Tongue (tissue), 3 donors: ENCODE results near the gene PLEKHA4. TPM values are rescaled to one million over a fixed set of nuclear protein-coding genes. Genes with fewer than 3 reads are reported as not detected.
"Not testable (repeated sequence)": the region's sequence is repeated elsewhere in the genome, so short reads cannot be mapped to it uniquely, and the experiment has no call there.

Experiments used
- DNase-seq: peaks from one replicate; pipeline ENCODE4 v3.0.0-alpha.2; 2015
- small RNA-seq: library from RNA; depleted of rRNA; stranded (forward); fragments of <200 nt; gene quantifications from one replicate; pipeline ENCODE3, GENCODE V24; 2014; ENCODE audit warnings: low replicate concordance
- total RNA-seq: library from RNA; depleted of rRNA; stranded (reverse); fragments of >200 nt; gene quantifications from one replicate; pipeline ENCODE4 v1.2.3, GENCODE V29; 2014

Gene PLEKHA4
- total RNA-seq, 1 donor from 2014 or later = 18.1 TPM

DNA sequence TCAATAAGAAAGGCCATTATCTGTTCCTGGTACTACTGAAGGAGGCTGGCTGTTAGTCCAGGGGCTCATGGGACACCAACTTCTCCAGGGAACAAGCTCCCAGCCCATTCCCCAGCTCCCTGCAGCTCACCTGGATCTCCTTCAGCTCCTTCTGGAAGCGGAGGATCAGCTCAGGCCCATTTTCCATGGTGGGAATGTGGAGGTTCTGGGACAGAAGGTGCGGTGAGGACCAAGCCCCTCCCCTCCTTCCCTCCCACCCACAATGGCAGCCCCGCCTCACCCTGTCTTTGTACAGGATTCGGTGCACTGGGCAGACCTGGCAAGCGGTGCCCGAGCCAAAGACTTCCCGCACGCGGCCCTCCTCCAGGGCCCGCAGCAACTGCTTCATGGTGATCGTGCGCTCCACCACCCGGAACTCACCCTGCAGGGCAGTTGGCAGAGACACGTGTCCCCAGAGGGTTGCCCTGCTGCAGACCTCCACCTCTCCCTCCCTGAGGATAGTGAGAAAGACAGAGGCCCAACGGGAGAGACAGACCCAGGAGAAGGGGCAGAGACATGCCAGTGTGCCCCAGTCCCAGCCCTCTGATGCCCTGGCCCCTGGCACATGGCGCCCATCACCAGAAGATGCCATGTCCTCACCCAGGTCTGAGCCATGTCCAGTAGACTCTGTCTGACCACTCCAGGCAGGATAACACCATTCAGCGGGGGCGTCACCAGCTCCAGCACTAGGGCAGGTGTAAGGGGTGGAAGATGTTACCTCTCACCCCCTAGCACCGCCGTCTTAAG lies 71.9 kb downstream of the PLEKHA4 start:
- no peak for DNase-seq

DNA sequence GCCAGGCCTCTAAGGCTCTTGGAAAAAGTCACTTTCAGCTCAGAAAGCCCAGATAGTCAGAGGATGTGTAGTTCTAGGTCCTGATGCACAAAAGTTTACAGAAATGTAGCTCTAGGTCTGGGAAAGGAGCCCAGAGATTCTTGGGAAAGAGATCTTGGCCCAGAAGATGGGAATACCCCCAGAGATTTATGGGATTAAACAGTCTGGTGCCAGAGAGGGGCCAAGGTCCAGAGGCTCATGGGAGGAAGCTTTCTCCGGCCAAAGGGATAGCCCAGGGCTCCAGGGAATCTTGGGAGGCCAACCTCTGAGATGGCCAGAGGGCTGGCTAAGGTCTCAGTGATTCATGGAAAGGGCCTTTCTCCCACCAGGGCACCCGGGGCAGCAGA lies 72.7 kb downstream of the PLEKHA4 start:
- no peak for DNase-seq

GRCh38 chr19:48795055-48795684 lies 73.2 kb downstream of the PLEKHA4 start:
- peak; percentile 97 for DNase-seq

DNA sequence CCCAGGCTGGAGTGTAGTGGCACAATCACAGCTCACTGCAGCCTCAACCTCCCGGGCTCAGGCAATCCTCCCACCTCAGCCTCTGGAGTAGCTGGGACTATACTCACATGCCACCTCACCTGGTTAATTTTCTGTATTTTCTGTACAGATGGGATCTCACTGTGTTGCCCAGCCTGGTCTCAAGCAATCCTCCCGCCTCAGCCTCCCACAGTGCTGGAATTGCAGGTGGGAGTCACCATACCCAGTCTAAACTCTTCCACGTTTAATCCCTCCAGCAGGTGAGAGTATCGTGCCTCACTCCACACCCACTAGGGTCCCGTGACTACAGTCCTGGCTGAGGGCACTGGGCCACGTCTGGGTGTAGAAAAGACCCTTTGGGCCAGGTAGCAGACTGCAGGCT lies 74.1 kb downstream of the PLEKHA4 start:
- no peak for DNase-seq

- no peak for DNase-seq
Observed at GRCh38 chr19:48793271-48793670, 75.1 kb downstream of the PLEKHA4 start.

DNA sequence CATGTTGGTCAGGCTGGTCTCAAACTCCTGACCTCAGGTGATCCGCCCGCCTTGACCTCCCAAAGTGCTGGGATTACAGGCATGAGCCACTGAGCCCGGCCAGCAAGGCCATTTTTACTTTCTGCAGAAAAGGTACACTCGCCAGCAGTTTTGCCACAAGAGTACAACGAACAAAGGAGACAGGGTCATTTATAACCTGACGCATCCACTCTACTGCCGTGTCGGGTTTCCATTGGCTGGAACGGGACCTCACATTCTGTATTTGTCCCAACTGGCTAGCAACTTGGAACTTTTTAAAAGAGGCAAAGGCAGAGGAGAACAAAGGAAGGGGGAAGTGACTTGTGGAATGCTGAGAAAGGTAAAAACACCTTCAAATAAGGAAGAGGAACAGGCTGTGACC lies 81.1 kb downstream of the PLEKHA4 start:
- not testable (repeated sequence) for DNase-seq

Small RNAs within 50 kb of the gene (small RNA-seq; reads per million reads assigned to genes)
- gene RNU6-317P = not detected

Other genes starting within 250 kb of the PLEKHA4 start
- 1,428 TPM for gene RPL18, start 249.4 kb downstream of the PLEKHA4 start, total RNA-seq
- gene SPHK2, start 249.1 kb downstream of the PLEKHA4 start, total RNA-seq = 9.2 TPM
- 8.7 TPM for gene DBP, start 231.2 kb downstream of the PLEKHA4 start, total RNA-seq
- gene CA11, start 222.4 kb downstream of the PLEKHA4 start, total RNA-seq = 3.7 TPM
- gene NTN5, start 195.6 kb downstream of the PLEKHA4 start, total RNA-seq = 0.21 TPM
- 3.0 TPM for gene FUT2, start 172.6 kb downstream of the PLEKHA4 start, total RNA-seq
- 4.3 TPM for gene MAMSTR, start 148.9 kb downstream of the PLEKHA4 start, total RNA-seq
- gene RASIP1, start 128.0 kb downstream of the PLEKHA4 start, total RNA-seq = 24.1 TPM
- not detected for gene IZUMO1, start 121.7 kb downstream of the PLEKHA4 start, total RNA-seq
- 1.1 TPM for gene FUT1, start 116.0 kb downstream of the PLEKHA4 start, total RNA-seq
- gene FGF21, start 113.1 kb downstream of the PLEKHA4 start, total RNA-seq = not detected
- 23.1 TPM for gene BCAT2, start 57.6 kb downstream of the PLEKHA4 start, total RNA-seq
- 1.2 TPM for gene HSD17B14, start 32.1 kb downstream of the PLEKHA4 start, total RNA-seq
- 64.0 TPM for gene PPP1R15A, start 3.8 kb upstream of the PLEKHA4 start, total RNA-seq
- gene TULP2, start 30.1 kb upstream of the PLEKHA4 start, total RNA-seq = not detected
- gene NUCB1, start 31.7 kb upstream of the PLEKHA4 start, total RNA-seq = 154 TPM
- gene DHDH, start 65.1 kb upstream of the PLEKHA4 start, total RNA-seq = not detected
- gene BAX, start 86.3 kb upstream of the PLEKHA4 start, total RNA-seq = 22.1 TPM
- gene FTL, start 96.7 kb upstream of the PLEKHA4 start, total RNA-seq = 430 TPM
- gene GYS1, start 124.7 kb upstream of the PLEKHA4 start, total RNA-seq = 88.6 TPM
- gene RUVBL2, start 125.3 kb upstream of the PLEKHA4 start, total RNA-seq = 96.6 TPM
- gene LHB, start 148.5 kb upstream of the PLEKHA4 start, total RNA-seq = not detected
- gene CGB3, start 155.7 kb upstream of the PLEKHA4 start, total RNA-seq = not detected
- not detected for gene CGB2, start 163.3 kb upstream of the PLEKHA4 start, total RNA-seq
- gene CGB1, start 168.3 kb upstream of the PLEKHA4 start, total RNA-seq = not detected
- not detected for gene CGB5, start 175.2 kb upstream of the PLEKHA4 start, total RNA-seq
- gene CGB8, start 180.5 kb upstream of the PLEKHA4 start, total RNA-seq = not detected
- gene CGB7, start 189.1 kb upstream of the PLEKHA4 start, total RNA-seq = 0.21 TPM
- 6.5 TPM for gene NTF4, start 196.2 kb upstream of the PLEKHA4 start, total RNA-seq
- 15.7 TPM for gene KCNA7, start 204.1 kb upstream of the PLEKHA4 start, total RNA-seq
- 150 TPM for gene SNRNP70, start 216.8 kb upstream of the PLEKHA4 start, total RNA-seq
- 6.1 TPM for gene LIN7B, start 245.8 kb upstream of the PLEKHA4 start, total RNA-seq